Activated T-cell treated with anti-CD3 and anti-CD28 coated beads, Interleukin-2, amount 50 U/mL, for 1 hour (primary cell): ENCODE measurements around the gene TYK2.

Experiments
- DNase-seq: peaks from one replicate; pipeline ENCODE4 v3.0.0-alpha.2; 2020

The TYK2 gene

GRCh38 chr19:10305139-10305806, 75.1 kb downstream of the TYK2 start:
- DNase-seq = no peak
